ENCODE measurements around the gene MPDZ.

The MPDZ gene

GRCh38 chr9:13063880-13064459, 215.5 kb downstream of the MPDZ start:
- Histone ChIP-seq H3K36me3 (ENCODE audit: control insufficient read depth, insufficient read depth, low read length) (no peaks in the 10 kb centered on the region), H3K4me3 (ENCODE audit: extremely low read depth, insufficient read depth, low read length, poor library complexity, severe bottlenecking) (no peak overlapping the region), H3K4me1 (ENCODE audit: control insufficient read depth, insufficient read depth, low read length, poor library complexity, severe bottlenecking) (no peaks in the 10 kb centered on the region), H3K27ac (ENCODE audit: low read depth, low read length, severe bottlenecking) (no peak overlapping the region), H3K9me3 (ENCODE audit: control insufficient read depth, low read length) (no peaks in the 10 kb centered on the region)

DNA sequence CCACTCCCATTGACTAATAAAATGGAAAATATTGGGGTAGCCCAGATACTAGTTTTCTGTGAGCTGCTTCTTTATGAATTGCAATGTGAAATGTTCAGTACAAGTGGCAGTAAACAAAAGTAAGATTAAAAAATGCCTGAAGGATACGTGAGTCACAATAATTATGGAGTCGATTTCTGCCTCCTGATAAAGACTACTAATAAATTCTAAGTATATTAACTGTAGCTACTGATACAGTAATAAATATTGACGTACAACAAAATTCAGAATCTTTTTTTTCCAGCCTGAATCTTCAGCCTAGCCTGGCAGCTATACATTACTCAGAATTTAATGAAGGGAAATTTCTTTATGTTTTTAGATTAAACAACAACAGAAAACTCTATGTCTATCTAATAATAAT, 218.1 kb downstream of the MPDZ start:
- H3K4me3 ChIP-seq (ENCODE audit: extremely low read depth, insufficient read depth, low read length, poor library complexity, severe bottlenecking) = no peak overlapping the region
- H3K27ac ChIP-seq (ENCODE audit: low read depth, low read length, severe bottlenecking) = no peak overlapping the region
- no peaks in the 10 kb centered on the region for H3K36me3 ChIP-seq (ENCODE audit: control insufficient read depth, insufficient read depth, low read length)
- H3K9me3 ChIP-seq (ENCODE audit: control insufficient read depth, low read length) = no peaks in the 10 kb centered on the region
- WGBS, 2 experiments (ENCODE audit: insufficient coverage in 2 of 2) = no CpG with 5 or more reads among the region's 3 CpGs
- no peaks in the 10 kb centered on the region for H3K4me1 ChIP-seq (ENCODE audit: control insufficient read depth, insufficient read depth, low read length, poor library complexity, severe bottlenecking)
